OCI-LY1 (cell line): Measurements from ENCODE around the gene SPO11.

Source experiments
- H2AFZ ChIP-seq: fragments of 200-600 bp; sonication (generic), shearing (Covaris generic); 2 replicates; pipeline ENCODE4 v1.6.0; 2014; ENCODE audit warnings: antibody characterized with exemption, mild to moderate bottlenecking, low read length
- H3F3A ChIP-seq: fragments of 200-600 bp; sonication (generic), shearing (Covaris generic); 2 replicates; pipeline ENCODE4 v1.6.0; 2014; ENCODE audit warnings: mild to moderate bottlenecking, antibody characterized with exemption, low read length, moderate library complexity; ENCODE audit not compliant: insufficient read depth
- H3K27ac ChIP-seq: fragments of 200-600 bp; sonication (generic); 2 replicates; pipeline ENCODE4 v1.5.1; 2014; ENCODE audit warnings: low read length, mixed run types, mild to moderate bottlenecking, low read depth; ENCODE audit not compliant: poor library complexity, severe bottlenecking
- H3K27me3 ChIP-seq: fragments of 200-600 bp; sonication (generic); 2 replicates; pipeline ENCODE4 v1.6.0; 2014; ENCODE audit warnings: antibody characterized with exemption, mild to moderate bottlenecking, low read length, moderate library complexity; ENCODE audit not compliant: insufficient read depth
- H3K36me3 ChIP-seq: fragments of 200-600 bp; sonication (generic); 2 replicates; pipeline ENCODE4 v1.6.1; 2014; ENCODE audit warnings: mild to moderate bottlenecking, antibody characterized with exemption, low read length, moderate library complexity, mixed read lengths; ENCODE audit not compliant: insufficient read depth
- H3K4me1 ChIP-seq: fragments of 200-600 bp; sonication (generic); 2 replicates; pipeline ENCODE4 v1.5.1; 2014; ENCODE audit warnings: mild to moderate bottlenecking, low read length, moderate library complexity; ENCODE audit not compliant: insufficient read depth, severe bottlenecking
- H3K4me2 ChIP-seq: fragments of 200-600 bp; sonication (generic), shearing (Covaris generic); 2 replicates; pipeline ENCODE4 v1.6.1; 2014; ENCODE audit warnings: low read length
- H3K4me3 ChIP-seq: fragments of 200-600 bp; sonication (generic); 2 replicates; pipeline ENCODE4 v1.5.1; 2014; ENCODE audit warnings: low read length, low read depth, mild to moderate bottlenecking, mixed read lengths; ENCODE audit not compliant: poor library complexity, severe bottlenecking
- H3K79me2 ChIP-seq: fragments of 200-600 bp; shearing (Covaris generic); 2 replicates; pipeline ENCODE4 v1.6.1; 2016; ENCODE audit warnings: mixed run types, low read length, mixed read lengths; ENCODE audit not compliant: insufficient read depth
- H3K9ac ChIP-seq: fragments of 200-600 bp; sonication (generic), shearing (Covaris generic); 2 replicates; pipeline ENCODE4 v1.6.1; 2014; ENCODE audit warnings: mild to moderate bottlenecking, low read length, mixed read lengths
- H3K9me2 ChIP-seq: fragments of 200-600 bp; sonication (generic), shearing (Covaris generic); 2 replicates; pipeline ENCODE4 v1.6.1; 2014; ENCODE audit warnings: low read depth, mild to moderate bottlenecking, low read length, mixed read lengths
- H3K9me3 ChIP-seq: fragments of 200-600 bp; shearing (Covaris generic); 2 replicates; pipeline ENCODE4 v1.6.1; 2014; ENCODE audit warnings: low read length, mixed read lengths
- H4K20me1 ChIP-seq: fragments of 200-600 bp; sonication (generic), shearing (Covaris generic); 2 replicates; pipeline ENCODE4 v1.6.0; 2016; ENCODE audit warnings: mild to moderate bottlenecking, low read length; ENCODE audit not compliant: insufficient read depth
- EZH2 ChIP-seq: fragments of 200-600 bp; sonication (generic), shearing (Covaris generic); IDR thresholded peaks from 2 replicates; pipeline ENCODE4 v1.8.0; 2017; ENCODE audit warnings: borderline replicate concordance, mixed run types, mild to moderate bottlenecking, antibody characterized with exemption, low read length, moderate library complexity, mixed read lengths
- TF ChIP-seq, protein P1 (sequence below): fragments of 200-600 bp; sonication (generic), shearing (Covaris generic); IDR thresholded peaks from 2 replicates; pipeline ENCODE4 v1.5.1; 2017; ENCODE audit warnings: mild to moderate bottlenecking, antibody characterized with exemption, low read length, moderate library complexity, mixed read lengths

SPO11 gene

DNA sequence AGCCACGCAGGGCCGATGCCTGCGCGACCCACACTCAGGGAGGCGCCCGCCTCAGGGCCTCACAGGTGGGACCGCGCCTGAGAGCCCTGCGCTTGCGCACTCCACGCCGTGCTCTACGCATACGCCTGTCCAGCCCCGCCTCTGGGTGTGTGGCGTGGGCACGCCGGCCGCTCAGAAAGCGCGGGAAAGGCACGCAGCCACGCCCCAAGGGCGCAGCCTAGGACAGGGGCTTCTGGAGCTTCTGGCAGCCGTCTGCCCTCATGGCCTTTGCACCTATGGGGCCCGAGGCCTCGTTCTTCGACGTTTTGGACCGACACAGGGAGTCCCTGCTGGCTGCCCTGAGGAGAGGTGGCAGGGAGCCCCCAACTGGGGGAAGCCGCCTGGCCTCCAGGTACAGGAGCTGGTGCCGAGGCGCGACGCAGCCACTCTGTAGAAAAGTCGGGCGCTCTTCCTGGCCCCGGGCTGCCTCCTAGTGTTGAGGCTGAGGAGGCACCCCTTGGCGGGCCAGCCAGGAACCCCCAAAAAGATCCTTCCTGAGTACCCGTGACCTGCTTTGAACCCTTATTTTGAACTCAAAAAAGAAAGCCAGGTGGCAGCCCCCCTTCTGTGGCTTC is at the start of gene SPO11:
Gene SPO11 (plus strand): TSS at position 196 of the 614 bp plus-strand sequence. CDS start 65 bp downstream, at position 261.
- Histone ChIP-seq H3K9ac (peak within 1 kb of the TSS; percentile 76; the same call in 1 of the 2 replicates), H3K36me3 (no peaks in the 10 kb centered on the region), H3K27ac (peak within 1 kb of the TSS; percentile 100), H3K9me3 (no peaks in the 10 kb centered on the region), H3F3A (peaks cover 11% of the 10 kb centered on the region; the same call in 1 of the 2 replicates), H3K9me2 (no peaks in the 10 kb centered on the region), H3K27me3 (no peaks in the 10 kb centered on the region), H2AFZ (no peak within 1 kb of the TSS), H3K79me2 (no peaks in the 10 kb centered on the region), H4K20me1 (no peaks in the 10 kb centered on the region), H3K4me3 (no peak within 1 kb of the TSS), H3K4me1 (peaks cover 78% of the 10 kb centered on the region), H3K4me2 (peak within 1 kb of the TSS; percentile 69; the same call in 1 of the 2 replicates)
- TF ChIP-seq EZH2, result no peak
- TF ChIP-seq, protein P1, sequence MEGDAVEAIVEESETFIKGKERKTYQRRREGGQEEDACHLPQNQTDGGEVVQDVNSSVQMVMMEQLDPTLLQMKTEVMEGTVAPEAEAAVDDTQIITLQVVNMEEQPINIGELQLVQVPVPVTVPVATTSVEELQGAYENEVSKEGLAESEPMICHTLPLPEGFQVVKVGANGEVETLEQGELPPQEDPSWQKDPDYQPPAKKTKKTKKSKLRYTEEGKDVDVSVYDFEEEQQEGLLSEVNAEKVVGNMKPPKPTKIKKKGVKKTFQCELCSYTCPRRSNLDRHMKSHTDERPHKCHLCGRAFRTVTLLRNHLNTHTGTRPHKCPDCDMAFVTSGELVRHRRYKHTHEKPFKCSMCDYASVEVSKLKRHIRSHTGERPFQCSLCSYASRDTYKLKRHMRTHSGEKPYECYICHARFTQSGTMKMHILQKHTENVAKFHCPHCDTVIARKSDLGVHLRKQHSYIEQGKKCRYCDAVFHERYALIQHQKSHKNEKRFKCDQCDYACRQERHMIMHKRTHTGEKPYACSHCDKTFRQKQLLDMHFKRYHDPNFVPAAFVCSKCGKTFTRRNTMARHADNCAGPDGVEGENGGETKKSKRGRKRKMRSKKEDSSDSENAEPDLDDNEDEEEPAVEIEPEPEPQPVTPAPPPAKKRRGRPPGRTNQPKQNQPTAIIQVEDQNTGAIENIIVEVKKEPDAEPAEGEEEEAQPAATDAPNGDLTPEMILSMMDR, result peak; percentile 96

DNA sequence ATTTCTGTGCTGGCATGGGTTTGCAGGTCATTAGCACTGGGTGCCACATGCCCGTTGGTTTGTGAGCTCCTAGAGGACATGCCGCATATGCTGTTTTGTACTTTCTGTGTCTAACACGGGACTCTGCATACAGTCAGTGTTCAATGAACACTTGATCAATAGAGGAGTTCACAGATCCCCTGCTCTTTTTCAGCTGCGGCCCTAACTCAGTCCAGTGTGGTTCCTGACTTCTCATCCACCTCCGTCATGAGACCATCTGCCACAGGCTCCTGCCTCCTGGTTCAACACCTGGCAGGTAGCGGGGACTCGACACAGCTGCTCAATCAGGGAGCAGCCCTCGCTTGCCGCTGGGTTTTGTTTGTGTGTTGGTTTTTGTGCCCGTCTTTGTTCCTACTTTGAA is 49.4 kb upstream of the SPO11 start:
- Histone ChIP-seq H3K4me1 (peaks cover 100% of the 10 kb centered on the region), H3K9me2 (no peaks in the 10 kb centered on the region), H3K27ac (peak overlapping the region; percentile 99), H2AFZ (no peak overlapping the region), H3K9me3 (no peaks in the 10 kb centered on the region), H3K36me3 (no peaks in the 10 kb centered on the region), H3K27me3 (no peaks in the 10 kb centered on the region), H3K79me2 (no peaks in the 10 kb centered on the region), H3K9ac (peak overlapping the region; percentile 48), H3K4me3 (peak overlapping the region; percentile 23), H3F3A (peaks cover 8% of the 10 kb centered on the region; the same call in 1 of the 2 replicates), H3K4me2 (peak overlapping the region; percentile 62), H4K20me1 (no peaks in the 10 kb centered on the region)
- TF ChIP-seq EZH2, result no peak
- TF ChIP-seq, protein P1, result no peak

DNA sequence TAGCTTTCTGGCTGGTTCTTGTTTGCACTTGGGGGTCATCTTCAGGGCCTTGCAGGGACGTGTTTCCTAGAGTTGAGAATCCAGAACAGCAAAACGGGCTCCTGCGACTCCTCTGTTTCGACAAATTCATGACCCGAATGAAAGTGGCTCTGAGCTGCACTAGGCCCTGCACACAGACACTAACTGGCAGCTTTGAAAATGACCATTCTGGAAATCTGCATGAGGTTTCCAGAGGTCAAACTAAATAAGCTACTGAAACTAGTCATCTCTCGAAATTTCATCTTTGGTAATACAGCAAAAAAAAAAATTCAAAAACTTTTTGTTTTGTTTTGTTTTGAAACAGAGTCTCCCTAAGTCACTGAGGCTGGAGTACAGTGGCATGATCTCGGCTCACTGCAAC is 47.7 kb upstream of the SPO11 start:
- H3K79me2 ChIP-seq, result no peaks in the 10 kb centered on the region
- H3F3A ChIP-seq, result peaks cover 8% of the 10 kb centered on the region; the same call in 1 of the 2 replicates
- peak overlapping the region; percentile 55 for H3K4me3 ChIP-seq
- H3K9me3 ChIP-seq, result no peaks in the 10 kb centered on the region
- no peaks in the 10 kb centered on the region for H3K36me3 ChIP-seq
- H3K27ac ChIP-seq, result peak overlapping the region; percentile 99
- no peaks in the 10 kb centered on the region for H3K27me3 ChIP-seq
- H4K20me1 ChIP-seq, result no peaks in the 10 kb centered on the region
- H3K9me2 ChIP-seq, result no peaks in the 10 kb centered on the region
- peaks cover 100% of the 10 kb centered on the region for H3K4me1 ChIP-seq
- TF ChIP-seq, protein P1, result no peak
- no peak for TF ChIP-seq EZH2
- no peak overlapping the region for H2AFZ ChIP-seq
- peak overlapping the region; percentile 96 for H3K9ac ChIP-seq
- peak overlapping the region; percentile 87 for H3K4me2 ChIP-seq
